Calu3 (cell line): ENCODE data around the gene ZFYVE28. TPM values are rescaled to one million over a fixed set of nuclear protein-coding genes. Genes with fewer than 3 reads are reported as not detected.

ENCODE experiments used
- BruUV-seq: library from RNA; stranded (reverse); fragments of 400-500 nt; replicated peaks from 2 replicates; lab custom pipeline; 2021; lab: Mats Ljungman, UMichigan
- CTCF ChIA-PET: fragments of 300-600 bp; sonication (Branson Sonifier 250); formaldehyde crosslinking; loops from one replicate; lab custom pipeline; 2022; ENCODE audit warnings: antibody characterized with exemption; lab: Charles Lee
- DNase-seq: peaks from one replicate; pipeline ENCODE4 v3.0.0; 2022
- H3K27ac Mint-ChIP-seq: one replicate; pipeline ENCODE4 v1.8.0; 2022; ENCODE audit warnings: mixed read lengths; ENCODE audit not compliant: unreplicated experiment
- H3K27me3 Mint-ChIP-seq: one replicate; pipeline ENCODE4 v1.8.0; 2022; ENCODE audit warnings: mixed read lengths; ENCODE audit not compliant: unreplicated experiment
- H3K36me3 Mint-ChIP-seq: one replicate; pipeline ENCODE4 v1.8.0; 2022; ENCODE audit warnings: mild to moderate bottlenecking, moderate library complexity, mixed read lengths; ENCODE audit not compliant: insufficient read depth, unreplicated experiment
- H3K4me1 Mint-ChIP-seq: one replicate; pipeline ENCODE4 v1.8.0; 2022; ENCODE audit warnings: mild to moderate bottlenecking, low read depth, mixed read lengths; ENCODE audit not compliant: unreplicated experiment
- H3K4me3 Mint-ChIP-seq: one replicate; pipeline ENCODE4 v1.8.0; 2022; ENCODE audit warnings: mild to moderate bottlenecking, low read depth, moderate library complexity, mixed read lengths; ENCODE audit not compliant: unreplicated experiment
- H3K9me3 Mint-ChIP-seq: one replicate; pipeline ENCODE4 v1.8.0; 2022; ENCODE audit warnings: low read depth, mixed read lengths; ENCODE audit not compliant: unreplicated experiment
- CTCF ChIP-seq: fragments of 200-600 bp; IDR thresholded peaks from one replicate; pipeline ENCODE4 v1.8.0; 2022; ENCODE audit warnings: antibody characterized with exemption; ENCODE audit not compliant: unreplicated experiment
- intact Hi-C: fragments of 100-400 bp; cut with micrococcal nuclease; formaldehyde crosslinking; loops from one replicate; pipeline ENCODE4 v1.10.0; 2022; ENCODE audit not compliant: unreplicated experiment
- total RNA-seq: library from RNA; stranded (reverse); gene quantifications from 2 replicates; pipeline ENCODE4 v1.2.3, GENCODE V29; 2022

ZFYVE28 gene
- total RNA-seq, 1 experiment from 2014 or later: 1.2 TPM

GRCh38 chr4:2451036-2451520, 32.6 kb upstream of the ZFYVE28 start:
- no peaks in the 10 kb centered on the region for H3K36me3 Mint-ChIP-seq
- intact Hi-C loops: no loop called here
- DNase-seq: no peak
- H3K27ac Mint-ChIP-seq: no peak overlapping the region
- no peak overlapping the region for H3K4me3 Mint-ChIP-seq
- CTCF ChIA-PET: interaction anchor here (0.5 to 1.4 kb wide), 2 partner anchors 11 to 82 kb away, joined by 3 read pairs; no protein-coding TSS in a partner anchor
- TF ChIP-seq CTCF: no peak
- BruUV-seq: no TSS peak
- no peaks in the 10 kb centered on the region for H3K4me1 Mint-ChIP-seq
- peaks cover 14% of the 10 kb centered on the region for H3K27me3 Mint-ChIP-seq
- H3K9me3 Mint-ChIP-seq: no peaks in the 10 kb centered on the region

DNA sequence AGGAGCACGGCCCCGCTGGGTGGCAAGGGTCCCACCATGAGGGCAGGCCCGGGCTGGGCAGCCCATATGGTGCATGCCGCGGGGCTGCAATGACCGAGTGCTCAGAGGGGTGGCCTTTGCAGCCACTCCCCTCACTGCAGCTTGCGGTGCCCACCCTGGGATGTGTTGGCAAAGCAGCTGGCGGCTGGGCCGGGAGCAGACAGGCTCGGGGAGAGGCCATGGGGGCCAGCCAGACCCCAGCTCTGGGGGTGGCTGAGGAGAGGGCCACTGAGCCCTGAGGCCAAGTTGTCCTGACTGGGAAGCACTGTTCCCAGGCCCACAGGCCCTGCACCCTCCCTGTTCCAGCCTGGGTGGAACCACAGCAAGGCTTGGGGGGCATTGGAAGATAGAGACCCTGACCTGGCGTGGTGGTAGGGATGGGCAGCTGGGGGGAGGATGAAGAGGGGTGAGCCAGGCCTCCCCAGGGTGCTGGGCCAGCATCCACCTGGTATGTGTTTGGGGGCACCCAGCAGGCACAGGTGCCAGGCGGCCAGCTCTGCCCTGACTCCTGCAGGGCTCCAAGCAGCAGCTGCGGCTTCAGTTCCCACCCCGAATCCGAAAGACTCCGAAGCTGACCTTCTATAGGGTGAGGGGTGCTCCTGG, 32.1 kb upstream of the ZFYVE28 start:
- no TSS peak for BruUV-seq

DNA sequence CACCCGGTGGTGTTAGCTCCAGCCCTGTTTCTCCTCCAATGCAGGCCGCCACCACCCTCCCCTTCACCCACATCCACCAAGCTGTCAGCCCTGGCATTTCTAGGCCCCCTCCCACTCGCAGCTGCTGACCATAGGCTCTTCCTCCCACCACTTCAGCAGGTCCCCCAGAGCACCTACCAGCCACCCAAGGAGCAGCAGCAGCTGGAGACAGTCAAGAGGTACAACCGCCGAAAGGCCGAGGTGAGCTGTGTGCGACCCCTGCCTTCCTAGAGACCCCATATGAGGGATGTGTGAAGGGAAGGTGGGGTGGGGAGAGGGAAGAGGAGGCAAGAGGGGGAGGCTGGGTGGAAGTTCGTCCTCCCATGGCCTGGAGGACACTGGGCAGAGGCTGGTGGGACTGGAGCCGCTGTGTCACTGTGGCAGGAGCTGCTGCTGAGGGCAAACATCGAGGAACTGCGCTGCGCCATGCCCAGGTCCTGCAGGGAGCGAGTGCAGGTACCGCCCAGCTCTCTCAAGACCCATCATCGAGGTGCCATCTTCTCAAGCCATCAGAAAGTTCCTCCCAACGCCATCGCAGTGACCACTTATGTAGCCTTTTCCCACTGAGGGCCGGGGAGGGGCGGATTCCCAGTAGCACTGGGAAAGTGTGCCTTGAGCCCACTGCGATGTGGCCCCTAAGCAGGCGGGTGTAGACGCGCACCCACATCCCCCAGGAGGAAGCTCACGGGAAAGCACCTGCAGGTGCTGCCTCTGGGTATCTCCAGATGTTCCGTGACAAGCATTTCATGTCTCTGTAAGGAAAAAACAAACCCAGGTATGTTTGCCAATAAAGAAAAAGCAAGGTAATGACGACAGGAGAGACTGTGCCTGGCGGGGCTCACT, 31.3 kb upstream of the ZFYVE28 start:
- no peak overlapping the region for H3K4me3 Mint-ChIP-seq

More for the DNA sequence above, 32.1 kb upstream of the ZFYVE28 start:
- TF ChIP-seq CTCF: no peak
- Mint-ChIP-seq H3K27ac (no peak overlapping the region), H3K4me1 (no peaks in the 10 kb centered on the region), H3K9me3 (no peaks in the 10 kb centered on the region), H3K27me3 (peaks cover 14% of the 10 kb centered on the region), H3K4me3 (no peak overlapping the region), H3K36me3 (no peaks in the 10 kb centered on the region)
- CTCF ChIA-PET: interaction anchor here (0.5 kb wide), 1 partner anchor 83 kb away, joined by 3 read pairs; no protein-coding TSS in a partner anchor
- DNase-seq: no peak
- intact Hi-C loops: no loop called here

DNA sequence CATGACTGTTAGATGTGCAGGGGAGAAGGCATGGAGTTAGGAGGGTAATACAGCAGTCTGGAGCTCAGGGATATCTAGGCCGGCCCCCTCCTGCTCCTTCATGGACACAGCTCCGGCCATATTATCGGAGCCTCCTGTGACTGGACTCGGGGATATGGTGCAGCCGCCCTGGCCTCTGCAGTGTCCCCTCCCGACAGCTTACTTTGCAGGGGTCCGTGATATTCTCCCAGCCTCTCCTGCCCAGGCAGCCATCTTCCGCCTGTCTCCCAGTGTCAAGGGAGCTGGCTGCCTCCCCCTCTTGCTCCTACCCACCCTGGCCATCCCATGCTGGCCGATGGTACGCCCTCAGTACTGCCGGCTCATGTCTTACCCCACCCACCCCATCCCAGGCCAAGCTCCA, 30.6 kb upstream of the ZFYVE28 start:
- no TSS peak for BruUV-seq

More for the DNA sequence above, 31.3 kb upstream of the ZFYVE28 start:
- BruUV-seq: no TSS peak
- Mint-ChIP-seq H3K27ac (no peak overlapping the region), H3K36me3 (no peaks in the 10 kb centered on the region), H3K9me3 (no peaks in the 10 kb centered on the region), H3K4me1 (no peaks in the 10 kb centered on the region), H3K27me3 (peaks cover 14% of the 10 kb centered on the region)
- no peak for DNase-seq
- CTCF ChIA-PET: no interaction called here
- no peak for TF ChIP-seq CTCF
- intact Hi-C loops: no loop called here

More for the DNA sequence above, 30.6 kb upstream of the ZFYVE28 start:
- intact Hi-C loops: no loop called here
- Mint-ChIP-seq H3K4me1 (no peaks in the 10 kb centered on the region), H3K4me3 (no peak overlapping the region), H3K36me3 (no peaks in the 10 kb centered on the region), H3K9me3 (no peaks in the 10 kb centered on the region), H3K27ac (no peak overlapping the region), H3K27me3 (peaks cover 14% of the 10 kb centered on the region)
- CTCF ChIA-PET: no interaction called here
- TF ChIP-seq CTCF: no peak
- no peak for DNase-seq
